SU-DHL-6 (cell line): Measurements from ENCODE around the gene MTPN.

Experiments used
- H2AFZ ChIP-seq: fragments of 200-600 bp; sonication (generic); 2 replicates; pipeline ENCODE4 v1.6.1; 2014; ENCODE audit warnings: low read depth, mild to moderate bottlenecking, moderate library complexity, mixed read lengths, antibody characterized with exemption, low read length; ENCODE audit not compliant: severe bottlenecking
- H3F3A ChIP-seq: fragments of 200-600 bp; shearing (Covaris generic); 2 replicates; pipeline ENCODE4 v1.6.0; 2016; ENCODE audit warnings: antibody characterized with exemption, mild to moderate bottlenecking; ENCODE audit not compliant: insufficient read depth
- H3K27ac ChIP-seq: fragments of 200-600 bp; sonication (generic); 2 replicates; pipeline ENCODE4 v1.5.1; 2016; ENCODE audit warnings: low read depth, mild to moderate bottlenecking, low read length, moderate library complexity, mixed read lengths
- H3K27me3 ChIP-seq: fragments of 200-600 bp; sonication (generic), shearing (Covaris generic); 2 replicates; pipeline ENCODE4 v1.6.0; 2014; ENCODE audit warnings: mild to moderate bottlenecking, low read length
- H3K36me3 ChIP-seq: fragments of 200-600 bp; sonication (generic); 2 replicates; pipeline ENCODE4 v1.6.1; 2014; ENCODE audit warnings: mild to moderate bottlenecking, low read length, mixed read lengths
- H3K4me2 ChIP-seq: fragments of 300-600, 200-600 bp; shearing (Covaris generic), sonication (generic); 2 replicates; pipeline ENCODE4 v1.6.0; 2014; ENCODE audit warnings: low read length, low read depth, mild to moderate bottlenecking; ENCODE audit not compliant: poor library complexity, severe bottlenecking
- H3K4me3 ChIP-seq: fragments of 200-600 bp; sonication (generic); 2 replicates; pipeline ENCODE4 v1.5.1; 2014; ENCODE audit warnings: antibody characterized with exemption, low read length, mild to moderate bottlenecking, mixed read lengths; ENCODE audit not compliant: insufficient read depth, poor library complexity, severe bottlenecking
- H3K79me2 ChIP-seq: fragments of 200-600 bp; sonication (generic); 2 replicates; pipeline ENCODE4 v1.6.1; 2014; ENCODE audit warnings: mild to moderate bottlenecking, low read length, moderate library complexity; ENCODE audit not compliant: insufficient read depth
- H3K9ac ChIP-seq: fragments of 200-600 bp; sonication (generic); 2 replicates; pipeline ENCODE4 v1.7.0; 2014; ENCODE audit warnings: mild to moderate bottlenecking, low read length
- H3K9me2 ChIP-seq: fragments of 200-600 bp; sonication (generic); replicated peaks from 2 replicates; pipeline ENCODE4 v1.6.1; 2014; ENCODE audit warnings: low read length; ENCODE audit not compliant: insufficient read depth
- H3K9me3 ChIP-seq: fragments of 200-600 bp; sonication (generic); 2 replicates; pipeline ENCODE4 v1.6.1; 2014; ENCODE audit warnings: low read length, mixed read lengths; ENCODE audit not compliant: insufficient read depth
- H4K20me1 ChIP-seq: fragments of 200-600 bp; sonication (generic); 2 replicates; pipeline ENCODE4 v1.6.1; 2014; ENCODE audit warnings: low read depth, mild to moderate bottlenecking, antibody characterized with exemption, low read length, moderate library complexity, mixed read lengths
- EZH2phosphoT487 ChIP-seq: fragments of 200-600 bp; sonication (generic), shearing (Covaris generic); conservative IDR thresholded peaks from 2 replicates; pipeline ENCODE4 v1.6.1; 2018; ENCODE audit warnings: mild to moderate bottlenecking, antibody characterized with exemption, low read length, moderate library complexity, mixed read lengths
- TF ChIP-seq, protein P1 (sequence below): fragments of 200-600 bp; sonication (generic); IDR thresholded peaks from one replicate; pipeline ENCODE4 v1.5.1; 2017; ENCODE audit warnings: antibody characterized with exemption, mild to moderate bottlenecking, low read length, moderate library complexity; ENCODE audit not compliant: insufficient read depth, poor library complexity, severe bottlenecking

The MTPN gene

DNA sequence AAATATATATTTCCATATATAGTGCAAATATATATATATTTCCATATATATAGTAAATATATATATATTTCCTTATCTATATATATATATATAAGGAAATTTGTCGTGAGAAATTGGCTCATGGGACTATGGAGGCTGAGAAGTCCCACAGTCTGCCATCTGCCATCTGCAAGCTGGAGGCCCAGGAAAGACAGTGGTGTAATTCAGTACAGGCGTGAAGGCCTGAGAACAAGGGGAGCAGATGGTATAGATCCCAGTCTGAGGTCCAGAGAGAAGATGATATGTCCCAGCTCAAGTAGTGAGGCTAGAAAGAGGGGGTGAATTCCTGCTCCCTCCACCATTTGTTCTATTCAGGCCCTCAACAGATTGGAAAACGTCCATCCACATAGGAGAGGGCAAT, 78.9 kb downstream of the MTPN start:
- H3K4me2 ChIP-seq, result no peak overlapping the region
- no peak overlapping the region for H3K4me3 ChIP-seq
- no peaks in the 10 kb centered on the region for H3K27me3 ChIP-seq
- H3K79me2 ChIP-seq, result no peaks in the 10 kb centered on the region
- no peaks in the 10 kb centered on the region for H3F3A ChIP-seq
- H3K27ac ChIP-seq, result no peak overlapping the region
- no peaks in the 10 kb centered on the region for H3K9me3 ChIP-seq
- no peaks in the 10 kb centered on the region for H3K9me2 ChIP-seq
- no peaks in the 10 kb centered on the region for H4K20me1 ChIP-seq
- H3K9ac ChIP-seq, result no peak overlapping the region
- TF ChIP-seq, protein P1, sequence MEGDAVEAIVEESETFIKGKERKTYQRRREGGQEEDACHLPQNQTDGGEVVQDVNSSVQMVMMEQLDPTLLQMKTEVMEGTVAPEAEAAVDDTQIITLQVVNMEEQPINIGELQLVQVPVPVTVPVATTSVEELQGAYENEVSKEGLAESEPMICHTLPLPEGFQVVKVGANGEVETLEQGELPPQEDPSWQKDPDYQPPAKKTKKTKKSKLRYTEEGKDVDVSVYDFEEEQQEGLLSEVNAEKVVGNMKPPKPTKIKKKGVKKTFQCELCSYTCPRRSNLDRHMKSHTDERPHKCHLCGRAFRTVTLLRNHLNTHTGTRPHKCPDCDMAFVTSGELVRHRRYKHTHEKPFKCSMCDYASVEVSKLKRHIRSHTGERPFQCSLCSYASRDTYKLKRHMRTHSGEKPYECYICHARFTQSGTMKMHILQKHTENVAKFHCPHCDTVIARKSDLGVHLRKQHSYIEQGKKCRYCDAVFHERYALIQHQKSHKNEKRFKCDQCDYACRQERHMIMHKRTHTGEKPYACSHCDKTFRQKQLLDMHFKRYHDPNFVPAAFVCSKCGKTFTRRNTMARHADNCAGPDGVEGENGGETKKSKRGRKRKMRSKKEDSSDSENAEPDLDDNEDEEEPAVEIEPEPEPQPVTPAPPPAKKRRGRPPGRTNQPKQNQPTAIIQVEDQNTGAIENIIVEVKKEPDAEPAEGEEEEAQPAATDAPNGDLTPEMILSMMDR, result no peak
- no peaks in the 10 kb centered on the region for H3K36me3 ChIP-seq
- no peak overlapping the region for H2AFZ ChIP-seq

DNA sequence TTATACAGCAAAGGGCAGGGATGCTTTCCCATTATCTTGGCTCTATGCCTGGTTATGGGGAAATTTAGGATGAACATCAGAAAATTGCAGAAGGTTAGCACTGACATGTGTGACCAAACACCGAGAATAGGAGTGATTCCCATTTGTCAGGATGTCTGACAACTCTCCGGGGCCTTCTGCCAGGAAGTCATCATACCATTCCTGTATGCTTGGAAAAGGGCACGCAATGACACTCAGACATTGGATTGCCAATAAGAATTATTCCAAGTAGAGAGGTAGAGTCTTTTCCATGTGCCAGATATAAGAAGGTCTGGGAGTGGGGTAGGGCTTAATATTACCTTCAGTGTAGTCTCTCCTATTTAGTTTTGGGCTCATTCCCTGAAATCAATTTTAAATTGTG, 82.3 kb downstream of the MTPN start:
- Histone ChIP-seq H3K9ac (no peak overlapping the region), H3K4me2 (no peak overlapping the region), H3K4me3 (no peak overlapping the region), H4K20me1 (no peaks in the 10 kb centered on the region), H3K9me2 (no peaks in the 10 kb centered on the region), H3K27ac (no peak overlapping the region), H3K79me2 (no peaks in the 10 kb centered on the region), H3K27me3 (no peaks in the 10 kb centered on the region), H3K36me3 (no peaks in the 10 kb centered on the region), H3K9me3 (no peaks in the 10 kb centered on the region), H2AFZ (no peak overlapping the region), H3F3A (no peaks in the 10 kb centered on the region)
- TF ChIP-seq EZH2phosphoT487, result no peak
- TF ChIP-seq, protein P1, result no peak

DNA sequence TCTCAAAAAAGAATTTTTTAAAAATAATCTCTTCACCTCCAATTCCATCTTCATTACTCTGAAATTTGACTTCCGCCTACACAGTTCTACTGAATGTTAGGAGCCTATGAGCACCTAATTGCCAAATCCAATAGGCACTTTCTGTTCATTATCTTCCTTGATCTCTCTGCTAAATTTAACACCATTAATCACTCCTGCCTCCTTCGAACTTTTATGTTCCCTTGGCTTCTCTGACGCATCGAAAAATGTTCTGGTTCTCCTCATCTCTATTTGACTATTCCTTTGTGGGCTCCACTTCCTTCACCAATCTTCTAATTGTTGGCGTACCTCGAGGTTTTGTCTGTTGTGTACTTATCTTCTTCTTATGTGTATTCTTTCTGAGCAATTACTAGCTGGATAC, 87.3 kb downstream of the MTPN start:
- TF ChIP-seq, protein P1, result no peak
- no peak for TF ChIP-seq EZH2phosphoT487
- Histone ChIP-seq H3K9me3 (no peaks in the 10 kb centered on the region), H4K20me1 (no peaks in the 10 kb centered on the region), H3K4me2 (no peak overlapping the region), H3K27ac (no peak overlapping the region), H2AFZ (no peak overlapping the region), H3K79me2 (no peaks in the 10 kb centered on the region), H3K9ac (no peak overlapping the region), H3K36me3 (no peaks in the 10 kb centered on the region), H3K4me3 (no peak overlapping the region), H3F3A (no peaks in the 10 kb centered on the region), H3K9me2 (no peaks in the 10 kb centered on the region), H3K27me3 (no peaks in the 10 kb centered on the region)

DNA sequence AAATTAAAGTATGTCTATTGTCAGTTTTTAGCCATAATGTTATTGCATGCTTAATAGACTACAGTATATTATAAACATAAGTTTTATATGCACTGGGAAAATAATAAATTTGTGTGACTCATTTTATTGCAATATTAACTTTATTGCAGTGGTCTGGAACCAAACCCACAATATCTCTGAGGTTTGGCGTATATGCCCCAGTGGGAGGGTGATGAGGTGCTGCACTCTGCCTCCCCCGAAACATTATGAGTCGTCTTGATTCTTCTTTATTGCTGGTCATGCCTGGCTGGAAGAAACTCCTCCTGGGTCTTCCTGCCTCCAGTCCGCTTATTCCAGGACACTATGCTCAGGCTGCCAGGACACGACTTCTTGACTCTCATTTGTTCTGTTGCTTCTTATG, 88.4 kb downstream of the MTPN start:
- H3K36me3 ChIP-seq, result no peaks in the 10 kb centered on the region
- H3K9me3 ChIP-seq, result no peaks in the 10 kb centered on the region
- H3K4me2 ChIP-seq, result no peak overlapping the region
- TF ChIP-seq, protein P1, result no peak
- TF ChIP-seq EZH2phosphoT487, result no peak
- no peak overlapping the region for H3K27ac ChIP-seq
- no peak overlapping the region for H3K4me3 ChIP-seq
- no peak overlapping the region for H2AFZ ChIP-seq
- no peaks in the 10 kb centered on the region for H3K9me2 ChIP-seq
- H3K27me3 ChIP-seq, result no peaks in the 10 kb centered on the region
- H3K9ac ChIP-seq, result no peak overlapping the region
- no peaks in the 10 kb centered on the region for H3F3A ChIP-seq
- no peaks in the 10 kb centered on the region for H4K20me1 ChIP-seq
- no peaks in the 10 kb centered on the region for H3K79me2 ChIP-seq
